ENCODE results near the gene TBC1D7. TPM values are rescaled to one million over a fixed set of nuclear protein-coding genes. Genes with fewer than 3 reads are reported as not detected.
A peak's percentile ranks its signal among the peaks of the same experiment; 100 is the strongest.

The TBC1D7 gene
- total RNA-seq, 1 donor from 2014 or later = 28.7 TPM

GRCh38 chr6:13289789-13290318 lies 38.5 kb downstream of the TBC1D7 start:
- DNase-seq (ENCODE audit: extremely low spot score, unreplicated experiment) = no peak
- Mint-ChIP-seq H3K36me3 (peaks cover 55% of the 10 kb centered on the region), H3K4me1 (ENCODE audit: unreplicated experiment) (peaks cover 11% of the 10 kb centered on the region), H3K27me3 (no peaks in the 10 kb centered on the region), H3K27ac (peak overlapping the region; percentile 80), H3K4me3 (peak overlapping the region; percentile 73), H3K9me3 (peaks cover 8% of the 10 kb centered on the region)
- no peak for TF ChIP-seq CTCF (conservative IDR thresholded peaks at IDR 0.05)

GRCh38 chr6:13288969-13289391 lies 39.4 kb downstream of the TBC1D7 start:
- H3K27ac Mint-ChIP-seq = peak overlapping the region; percentile 80
- H3K4me3 Mint-ChIP-seq = no peak overlapping the region
- peaks cover 49% of the 10 kb centered on the region for H3K36me3 Mint-ChIP-seq
- DNase-seq (ENCODE audit: extremely low spot score, unreplicated experiment) = no peak
- H3K4me1 Mint-ChIP-seq (ENCODE audit: unreplicated experiment) = peaks cover 11% of the 10 kb centered on the region
- H3K9me3 Mint-ChIP-seq = peaks cover 8% of the 10 kb centered on the region
- H3K27me3 Mint-ChIP-seq = no peaks in the 10 kb centered on the region
- no peak for TF ChIP-seq CTCF (conservative IDR thresholded peaks at IDR 0.05)

GRCh38 chr6:13288481-13288880 lies 39.9 kb downstream of the TBC1D7 start:
- Mint-ChIP-seq H3K27me3 (no peaks in the 10 kb centered on the region), H3K4me3 (no peak overlapping the region), H3K36me3 (peaks cover 47% of the 10 kb centered on the region), H3K9me3 (peaks cover 8% of the 10 kb centered on the region), H3K27ac (no peak overlapping the region), H3K4me1 (ENCODE audit: unreplicated experiment) (peaks cover 11% of the 10 kb centered on the region)
- TF ChIP-seq CTCF (conservative IDR thresholded peaks at IDR 0.05) = no peak
- no peak for DNase-seq (ENCODE audit: extremely low spot score, unreplicated experiment)

GRCh38 chr6:13287104-13287503 lies 41.2 kb downstream of the TBC1D7 start:
- Mint-ChIP-seq H3K4me3 (no peak overlapping the region), H3K27ac (no peak overlapping the region), H3K9me3 (peaks cover 8% of the 10 kb centered on the region), H3K36me3 (peaks cover 41% of the 10 kb centered on the region), H3K4me1 (ENCODE audit: unreplicated experiment) (peaks cover 11% of the 10 kb centered on the region), H3K27me3 (no peaks in the 10 kb centered on the region)
- no peak for TF ChIP-seq CTCF (conservative IDR thresholded peaks at IDR 0.05)
- no peak for DNase-seq (ENCODE audit: extremely low spot score, unreplicated experiment)

- no peaks in the 10 kb centered on the region for H3K27me3 Mint-ChIP-seq
- TF ChIP-seq CTCF (conservative IDR thresholded peaks at IDR 0.05) = no peak
- H3K9me3 Mint-ChIP-seq = peaks cover 8% of the 10 kb centered on the region
- H3K4me3 Mint-ChIP-seq = no peak overlapping the region
- H3K36me3 Mint-ChIP-seq = peaks cover 41% of the 10 kb centered on the region
- no peak for DNase-seq (ENCODE audit: extremely low spot score, unreplicated experiment)
- no peak overlapping the region for H3K27ac Mint-ChIP-seq
- H3K4me1 Mint-ChIP-seq (ENCODE audit: unreplicated experiment) = peaks cover 11% of the 10 kb centered on the region
Measured at GRCh38 chr6:13286181-13286580, 42.2 kb downstream of the TBC1D7 start.

- no peaks in the 10 kb centered on the region for H3K27me3 Mint-ChIP-seq
- H3K27ac Mint-ChIP-seq = no peak overlapping the region
- peaks cover 11% of the 10 kb centered on the region for H3K4me1 Mint-ChIP-seq (ENCODE audit: unreplicated experiment)
- no peak for DNase-seq (ENCODE audit: extremely low spot score, unreplicated experiment)
- H3K36me3 Mint-ChIP-seq = peaks cover 41% of the 10 kb centered on the region
- peaks cover 8% of the 10 kb centered on the region for H3K9me3 Mint-ChIP-seq
- no peak overlapping the region for H3K4me3 Mint-ChIP-seq
- no peak for TF ChIP-seq CTCF (conservative IDR thresholded peaks at IDR 0.05)
Measured at GRCh38 chr6:13285705-13286104, 42.6 kb downstream of the TBC1D7 start.

Data from type B pancreatic cell (in vitro differentiated cells).